Esophagus mucosa (tissue), 1 donor: ENCODE measurements around the gene RTP4. TPM values are rescaled to one million over a fixed set of nuclear protein-coding genes. Genes with fewer than 3 reads are reported as not detected.

Source experiments
- ATAC-seq: fragments of 200-7000 bp; cut with Tn5 transposase; one replicate; pipeline ENCODE4 v1.9.1; 2020
- total RNA-seq: library from RNA; stranded (reverse); gene quantifications from one replicate; pipeline ENCODE4 v1.2.4, GENCODE V29; 2023
- donor health status: DM: yes; HTN: yes; CAD: no.

RTP4 gene, protein sequence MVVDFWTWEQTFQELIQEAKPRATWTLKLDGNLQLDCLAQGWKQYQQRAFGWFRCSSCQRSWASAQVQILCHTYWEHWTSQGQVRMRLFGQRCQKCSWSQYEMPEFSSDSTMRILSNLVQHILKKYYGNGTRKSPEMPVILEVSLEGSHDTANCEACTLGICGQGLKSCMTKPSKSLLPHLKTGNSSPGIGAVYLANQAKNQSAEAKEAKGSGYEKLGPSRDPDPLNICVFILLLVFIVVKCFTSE
- total RNA-seq: 1.8 TPM

DNA sequence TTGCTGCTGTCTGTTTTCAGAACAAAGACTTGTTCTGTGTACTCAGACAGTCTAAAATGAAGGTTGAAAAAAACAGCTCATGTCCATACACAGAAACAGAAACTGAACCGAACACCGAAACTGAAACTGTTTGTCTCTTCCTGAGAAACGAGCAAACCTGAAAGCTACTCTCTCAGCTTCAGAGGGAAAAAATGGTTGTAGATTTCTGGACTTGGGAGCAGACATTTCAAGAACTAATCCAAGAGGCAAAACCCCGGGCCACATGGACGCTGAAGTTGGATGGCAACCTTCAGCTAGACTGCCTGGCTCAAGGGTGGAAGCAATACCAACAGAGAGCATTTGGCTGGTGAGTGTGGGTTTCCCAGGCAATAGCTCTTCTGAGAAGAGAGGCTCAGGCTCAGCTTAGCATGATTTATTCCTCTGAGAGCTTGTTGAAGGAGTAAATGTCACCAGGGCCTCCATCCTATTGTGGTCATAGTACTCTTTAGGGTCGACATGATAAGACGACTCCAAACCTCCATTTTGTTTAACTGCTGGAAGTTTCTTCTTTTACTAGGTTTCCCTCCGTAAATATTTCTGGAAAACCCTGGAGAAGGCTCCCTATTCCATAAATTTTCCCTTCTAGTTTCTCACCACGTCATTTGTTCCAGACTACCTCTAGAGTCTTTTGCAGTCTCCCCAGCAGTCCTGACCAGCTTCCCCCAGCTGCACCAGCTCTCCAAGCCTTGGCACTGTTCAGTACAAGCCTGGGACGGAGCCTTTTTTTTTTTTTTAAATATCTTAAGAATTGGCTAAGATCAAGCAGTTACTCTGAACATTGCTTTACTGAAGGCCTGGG lies at the start of gene RTP4:
Gene RTP4, plus strand, starts transcription at position 135 of the 838 bp plus-strand sequence. Its CDS starts 57 bp downstream, at position 192.
- ATAC-seq: peak; percentile 49

DNA sequence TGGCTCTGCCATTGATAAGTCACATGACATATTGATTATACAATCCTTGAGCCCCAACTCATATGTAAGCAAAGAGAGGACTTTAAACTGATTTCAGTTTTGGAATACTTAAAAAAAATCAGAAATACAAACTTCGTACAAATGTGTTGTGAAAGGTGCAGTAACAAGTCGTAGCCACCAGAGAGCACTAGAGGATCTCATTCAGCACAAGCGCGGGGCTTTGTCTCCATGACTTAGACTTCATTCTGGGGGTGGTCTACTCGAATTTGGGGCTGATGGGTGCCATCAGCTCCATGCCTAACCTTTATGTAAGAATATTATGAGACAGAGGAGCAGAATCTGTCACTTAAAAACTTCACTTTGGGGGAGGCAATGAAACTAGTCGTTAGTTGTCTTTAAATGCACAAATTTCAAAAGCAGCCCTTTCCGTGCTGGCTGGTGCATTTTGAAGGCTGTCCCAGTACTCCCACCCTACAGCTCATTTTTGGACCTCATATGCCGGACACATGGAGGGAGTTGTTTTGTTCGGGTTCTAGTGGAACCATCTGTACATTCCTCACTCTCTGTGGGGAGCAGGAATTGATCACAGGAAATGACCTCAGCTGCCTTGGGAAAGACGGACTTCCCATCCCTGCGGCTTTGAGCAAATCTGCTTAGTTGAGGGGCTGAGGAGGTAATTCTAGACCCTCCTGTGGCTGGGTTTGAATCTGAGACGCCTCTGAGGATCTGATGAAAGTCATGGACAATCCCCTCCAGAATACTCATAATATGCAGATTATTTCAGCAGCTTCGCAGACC lies 49.2 kb upstream of the RTP4 start:
- peak; percentile 55 for ATAC-seq

DNA sequence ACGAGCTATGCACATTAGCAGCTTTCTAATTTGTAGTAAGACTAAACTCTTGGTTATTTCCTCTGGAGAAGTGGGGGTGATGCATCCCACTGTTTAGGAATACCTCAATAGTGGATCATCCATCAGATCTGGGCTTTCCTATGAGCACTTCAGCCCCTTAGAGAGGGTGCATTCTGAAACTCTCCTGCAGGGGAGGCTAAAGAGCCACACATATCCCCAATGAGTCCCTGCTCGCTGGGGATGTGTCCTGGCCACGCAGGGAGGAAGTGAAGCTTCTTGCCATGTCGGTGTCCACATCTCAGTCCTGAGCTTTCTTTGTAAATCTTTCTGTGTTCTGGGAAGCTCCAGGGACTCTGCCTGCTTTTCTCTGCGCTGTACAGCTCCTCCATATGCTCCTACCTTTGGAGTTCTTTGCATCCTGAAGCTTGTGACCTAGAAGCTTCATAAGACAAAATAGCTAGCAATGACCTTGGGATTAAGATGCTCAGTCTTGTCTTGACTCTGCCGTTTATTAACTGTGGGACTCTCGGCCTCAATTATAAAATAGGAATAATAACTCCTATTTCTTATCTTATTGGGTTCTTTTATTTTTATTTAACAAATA lies 48.4 kb upstream of the RTP4 start:
- ATAC-seq: peak; percentile 91

DNA sequence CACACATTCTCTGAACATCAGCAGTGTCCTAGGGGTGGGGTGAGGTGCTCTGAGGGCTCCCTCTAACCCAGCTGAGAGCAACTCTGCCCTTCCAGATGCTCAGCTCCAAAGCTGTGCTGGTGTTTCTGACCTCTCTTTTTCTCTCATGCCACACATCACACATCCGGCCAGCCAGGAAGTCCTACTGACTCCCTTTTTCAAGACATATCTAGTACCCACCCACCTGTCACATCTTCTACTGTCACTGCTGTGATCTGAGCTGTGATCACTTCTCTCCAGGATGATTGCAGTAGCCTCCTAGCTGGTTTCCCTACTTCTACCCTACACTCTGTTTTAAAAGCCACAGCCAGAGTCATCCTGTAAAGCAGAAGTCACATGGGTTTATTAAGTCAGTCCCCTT lies 46.4 kb upstream of the RTP4 start:
- ATAC-seq: no peak

DNA sequence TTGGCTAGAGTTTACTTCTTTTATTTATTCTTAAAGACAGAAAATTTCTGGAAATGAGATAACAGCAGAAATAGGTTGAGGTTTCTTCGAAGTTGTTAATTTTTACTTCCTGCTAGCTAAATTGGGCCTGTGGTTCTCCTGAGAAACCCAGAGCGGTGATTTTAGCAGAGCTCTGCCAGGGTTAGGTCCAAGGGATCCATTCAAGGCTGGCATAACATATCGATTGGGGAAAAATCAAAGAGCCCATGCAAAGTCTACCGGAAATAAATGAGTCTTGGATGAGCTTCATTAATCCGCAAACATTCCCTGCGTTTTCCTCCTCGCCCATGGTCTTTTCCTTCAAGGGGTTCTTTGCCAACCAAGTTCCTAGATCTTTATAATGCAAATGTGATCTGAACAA lies 45.9 kb upstream of the RTP4 start:
- ATAC-seq: no peak

DNA sequence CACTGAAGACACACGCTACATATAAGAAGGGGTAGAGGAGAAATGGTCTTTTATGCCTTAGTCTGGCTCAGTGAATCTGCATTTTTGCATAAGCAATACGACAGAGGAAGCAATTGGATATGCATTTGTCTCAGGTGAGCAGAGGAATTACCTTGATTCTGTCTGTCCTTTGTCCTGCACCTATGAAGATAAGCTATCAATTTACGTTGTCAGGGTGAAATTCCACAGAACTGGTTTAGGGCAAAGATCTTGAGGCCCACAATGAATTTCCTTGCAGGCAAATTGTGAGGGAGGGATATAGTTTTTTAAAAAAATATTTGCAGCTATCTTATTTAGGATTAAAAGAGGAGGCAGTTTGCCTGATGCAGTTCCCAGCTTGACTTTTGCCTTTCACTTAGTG lies 45.1 kb upstream of the RTP4 start:
- ATAC-seq: no peak

DNA sequence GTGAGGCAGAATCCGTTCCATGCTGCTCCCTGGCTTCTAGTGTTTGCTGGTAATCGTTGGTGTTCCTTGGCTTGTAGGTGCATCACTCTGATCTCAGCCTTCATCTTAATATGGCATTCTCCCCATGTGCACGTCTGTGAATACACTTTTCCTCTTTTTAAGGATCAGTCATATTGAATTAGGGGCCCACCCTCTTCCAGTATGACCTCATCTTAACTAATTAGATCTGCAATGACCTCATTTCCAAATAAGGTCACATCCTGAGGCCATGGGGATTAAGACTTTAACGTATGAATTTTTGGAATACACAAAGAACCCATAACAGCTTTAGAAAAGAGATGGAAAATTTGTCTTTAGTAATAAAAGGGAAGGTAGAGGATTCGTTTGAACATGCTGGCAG lies 42.6 kb upstream of the RTP4 start:
- no peak for ATAC-seq

DNA sequence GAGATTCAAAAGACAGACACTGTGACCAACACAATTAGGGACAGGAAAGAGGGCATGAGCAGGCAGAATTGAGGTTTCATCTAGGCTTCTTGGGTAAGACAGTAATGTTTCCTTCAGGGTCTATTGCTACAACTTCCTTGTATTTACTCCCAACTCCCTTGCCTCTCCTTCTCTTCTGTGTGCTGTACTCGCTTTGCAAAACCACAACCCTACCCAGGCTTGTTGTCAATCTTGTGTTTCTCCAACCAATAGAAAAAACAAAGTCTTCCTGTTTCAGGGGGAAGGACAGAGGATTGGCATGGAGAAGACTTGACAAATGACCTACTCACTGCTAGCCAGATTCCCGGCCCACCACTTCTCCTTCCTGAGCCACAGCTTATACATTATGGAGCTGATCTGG lies 40.3 kb upstream of the RTP4 start:
- ATAC-seq: no peak

DNA sequence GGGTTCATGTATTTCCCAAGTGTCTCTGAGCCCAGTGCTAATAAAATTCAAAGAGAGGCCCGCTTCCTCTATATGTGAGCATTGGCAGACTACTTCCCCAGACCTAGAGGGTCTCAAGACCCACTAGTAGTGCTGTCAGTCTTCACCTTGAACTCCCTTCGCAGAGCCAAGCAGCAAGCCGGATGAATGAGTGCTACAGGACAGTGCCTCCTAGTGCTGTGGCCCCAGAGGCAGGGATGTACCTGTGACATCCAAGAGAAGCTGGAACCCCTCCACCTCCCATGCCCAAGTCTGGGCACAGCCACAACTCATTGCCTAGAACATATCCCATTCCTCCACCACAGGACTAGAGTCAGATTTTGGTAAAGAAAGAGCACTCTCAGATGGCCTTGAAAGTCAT lies 39.5 kb upstream of the RTP4 start:
- ATAC-seq: no peak

DNA sequence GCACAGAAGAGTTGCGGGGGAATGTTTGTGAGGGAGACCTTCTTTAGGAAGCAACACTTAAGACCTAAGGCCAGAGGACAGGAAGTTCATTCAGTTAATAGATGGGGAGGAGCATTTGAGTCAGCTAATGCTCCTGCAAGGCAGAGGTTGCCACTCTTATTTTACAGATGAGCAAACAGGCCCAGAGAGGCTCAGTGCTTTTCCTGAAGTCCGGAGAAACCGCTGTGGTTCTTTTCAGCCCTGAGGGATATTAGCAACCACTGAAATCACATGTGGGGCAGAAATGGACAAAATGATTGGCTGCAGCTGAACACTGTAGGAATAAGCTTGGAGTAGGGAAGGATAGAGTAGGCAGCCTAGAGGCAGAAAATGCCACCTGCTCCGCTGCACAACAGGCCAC lies 33.3 kb upstream of the RTP4 start:
- no peak for ATAC-seq

DNA sequence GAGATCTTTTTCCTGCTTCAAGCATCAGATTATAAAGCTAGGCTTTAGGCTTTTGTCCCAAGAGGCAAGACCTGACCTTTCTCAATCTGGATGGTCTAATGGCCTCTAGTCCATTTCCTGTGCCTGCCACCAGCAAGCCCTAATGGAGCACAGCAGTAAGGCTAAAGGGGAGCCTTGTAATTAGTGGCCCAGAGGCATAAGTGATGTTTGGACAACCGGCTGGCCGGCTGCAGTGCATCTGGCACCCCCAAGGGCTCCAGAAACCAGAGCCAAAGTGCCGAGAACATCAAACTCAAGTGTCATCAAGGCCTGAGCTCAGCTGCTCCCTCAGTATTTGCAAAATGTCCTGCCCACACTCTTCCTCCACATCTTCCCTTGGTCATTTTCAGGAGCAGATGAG lies 31.9 kb upstream of the RTP4 start:
- ATAC-seq: no peak

DNA sequence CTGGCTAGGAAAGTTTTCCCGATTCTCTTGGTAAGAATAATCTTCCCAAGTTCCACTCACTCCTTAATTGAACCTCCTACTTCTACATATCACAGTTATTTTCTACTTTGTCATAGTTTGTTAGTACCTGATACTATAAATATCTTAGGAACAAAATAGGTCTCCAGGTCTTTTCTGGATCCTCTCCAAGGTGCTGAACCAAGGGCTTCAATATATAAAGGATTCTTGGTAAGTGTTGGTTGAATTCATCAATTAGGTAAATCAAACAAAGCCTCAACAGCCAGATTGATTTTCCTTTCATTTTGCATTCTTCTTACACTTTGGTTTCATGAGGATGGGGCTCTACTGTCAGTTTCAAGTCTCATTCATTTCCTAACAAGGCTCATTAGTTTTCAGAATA lies 27.6 kb upstream of the RTP4 start:
- no peak for ATAC-seq

DNA sequence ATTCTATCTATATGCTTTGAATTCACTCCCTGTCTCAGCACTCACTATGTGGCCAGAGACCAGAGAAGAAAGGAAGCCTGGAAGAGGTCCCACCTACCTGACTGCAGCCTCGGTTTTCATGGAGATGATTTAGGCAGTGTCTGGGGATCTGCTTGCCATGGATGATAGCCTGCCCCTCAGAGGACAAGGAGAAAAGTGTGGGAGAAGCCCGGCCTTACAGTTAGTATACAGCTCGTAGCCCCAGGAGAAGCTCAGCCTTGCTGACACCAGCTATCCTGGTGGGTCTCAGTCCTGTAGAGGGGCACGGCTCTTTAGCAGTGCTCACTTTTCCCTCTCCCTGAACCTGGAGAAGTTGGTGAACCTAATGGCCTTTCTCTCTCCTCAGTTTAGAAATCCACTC lies 25.9 kb upstream of the RTP4 start:
- ATAC-seq: no peak

DNA sequence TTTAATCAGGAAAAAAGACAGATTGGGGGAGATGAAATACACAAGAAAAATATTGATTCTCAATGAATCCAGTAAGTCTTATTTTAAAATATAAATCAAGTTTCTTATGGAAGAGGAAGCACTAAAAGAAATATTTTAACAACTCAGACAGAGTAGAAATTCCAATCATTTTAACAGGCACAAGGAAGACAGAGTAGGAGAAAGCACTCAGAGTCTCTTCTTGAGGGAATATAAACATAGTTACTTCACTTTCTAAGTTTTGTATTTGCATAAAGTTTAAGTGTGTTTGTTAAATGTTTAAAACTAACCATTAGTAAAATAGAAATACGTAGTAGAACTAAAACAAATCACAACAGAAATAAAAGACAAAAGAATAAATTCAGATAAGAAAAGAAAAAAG lies 24.5 kb upstream of the RTP4 start:
- ATAC-seq: no peak

DNA sequence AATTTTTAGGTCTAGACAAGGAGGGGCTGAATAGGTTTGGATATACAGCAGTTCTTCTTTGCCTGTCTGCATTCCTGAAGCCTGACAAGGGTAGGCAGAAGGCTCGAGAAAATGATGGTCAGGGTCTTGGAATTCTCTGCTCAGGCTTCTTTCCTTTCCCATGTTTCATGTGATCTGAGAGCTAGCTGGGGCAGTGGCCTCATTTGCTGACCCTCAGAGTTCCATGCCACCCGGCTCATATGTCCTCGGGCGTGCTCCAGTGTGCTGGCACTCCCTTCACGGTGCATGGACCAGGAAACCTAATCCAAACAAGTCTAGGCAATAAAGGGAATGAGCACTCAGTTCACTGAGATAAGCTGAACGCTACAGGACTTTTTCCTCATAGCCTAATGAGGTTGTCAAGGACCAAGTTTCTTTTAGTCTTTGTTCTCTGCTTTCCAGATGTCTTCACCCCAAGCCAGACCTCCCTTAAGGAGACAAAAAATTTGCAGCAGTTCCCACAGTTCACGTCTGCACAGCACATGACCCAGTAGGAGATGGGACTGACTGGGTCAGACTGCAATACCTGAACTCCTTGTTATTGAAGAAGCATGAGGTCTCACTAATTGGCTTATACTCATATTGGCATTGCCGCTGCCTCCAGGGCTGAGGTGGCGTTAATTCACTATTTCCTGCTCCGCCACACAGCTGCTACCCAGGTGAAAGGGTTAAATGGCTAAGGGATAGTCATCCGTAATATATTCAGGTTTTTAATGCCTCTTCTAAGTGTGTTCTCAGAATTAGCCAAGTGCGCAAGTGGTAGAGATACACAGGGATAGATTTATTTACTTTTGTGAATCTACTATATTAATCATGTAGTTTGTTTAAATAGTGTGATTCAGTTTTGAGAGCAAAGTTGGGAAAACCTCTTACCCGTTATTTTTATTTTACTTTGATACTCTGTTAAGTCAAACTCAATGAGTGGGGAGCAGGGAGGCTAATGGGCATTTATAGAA lies 15.3 kb upstream of the RTP4 start:
- ATAC-seq: peak; percentile 52

DNA sequence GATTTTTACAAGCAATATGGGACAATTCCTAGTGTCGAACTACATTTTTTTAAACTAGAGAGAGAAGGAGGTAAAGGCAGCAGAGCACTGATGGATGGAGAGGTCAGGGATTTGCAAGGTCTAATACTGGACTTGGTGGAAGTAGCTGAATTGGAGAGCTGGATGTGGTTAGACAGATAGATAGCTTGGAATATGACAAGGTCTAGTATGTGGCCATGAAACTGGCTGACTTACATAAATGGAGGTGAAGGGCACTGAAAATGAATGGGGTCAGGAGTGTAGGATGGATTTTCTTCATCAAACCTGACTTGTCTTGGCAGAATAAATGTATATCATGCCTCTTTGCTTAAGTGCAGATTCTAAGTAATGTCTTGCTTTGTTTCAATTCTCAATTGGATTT lies 10.1 kb upstream of the RTP4 start:
- ATAC-seq: no peak

DNA sequence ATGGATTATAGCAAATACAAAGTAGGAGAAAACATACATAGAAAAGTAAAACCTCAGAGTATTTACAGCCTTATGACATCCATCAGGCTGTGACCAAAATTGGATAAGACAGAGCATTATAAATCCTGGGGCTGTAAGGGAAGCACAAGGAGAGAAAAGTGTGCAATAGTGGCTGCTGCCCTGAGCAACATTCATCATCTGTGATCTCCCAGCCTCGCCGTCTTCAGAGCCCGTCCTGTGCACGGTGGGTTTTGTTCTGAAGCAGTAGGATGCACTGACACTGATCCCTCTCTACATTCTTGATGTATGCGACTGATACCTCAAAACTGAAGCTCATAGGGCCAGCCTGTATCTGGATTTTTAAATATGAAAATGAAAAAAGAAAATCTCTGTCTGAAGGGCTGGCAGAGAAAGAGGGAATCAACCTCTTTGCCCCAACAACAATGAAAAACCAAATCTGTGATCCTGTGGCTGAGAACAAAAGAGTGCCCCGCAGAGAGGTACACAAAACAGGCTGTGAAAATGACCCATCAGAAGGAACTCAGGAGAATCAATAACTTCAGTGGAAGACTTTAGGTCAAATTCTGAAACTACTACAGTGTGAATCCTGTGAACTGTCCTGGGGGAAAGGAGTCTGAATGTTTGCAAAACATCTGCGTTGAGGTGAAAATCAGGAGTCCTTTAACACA lies 8.2 kb upstream of the RTP4 start:
- no peak for ATAC-seq

DNA sequence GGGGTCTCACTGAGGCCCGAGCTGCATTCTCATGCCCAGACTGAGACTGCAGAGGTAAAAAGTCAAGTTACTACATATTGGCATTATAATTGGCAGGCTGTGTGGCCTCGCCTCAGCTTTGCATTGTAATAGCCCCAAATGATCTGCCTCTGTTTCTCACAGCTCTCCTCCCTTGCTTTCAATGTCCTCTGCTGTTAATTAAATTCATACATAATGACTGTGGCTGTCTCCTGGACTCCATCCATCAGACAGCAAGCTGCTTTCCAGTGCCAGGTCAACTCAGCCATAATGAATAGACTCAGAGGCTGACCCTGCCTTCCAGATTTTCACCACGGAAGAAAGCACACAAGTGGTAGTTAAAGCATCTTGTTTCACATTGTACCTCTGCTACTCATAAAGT lies 7.6 kb upstream of the RTP4 start:
- ATAC-seq: no peak

DNA sequence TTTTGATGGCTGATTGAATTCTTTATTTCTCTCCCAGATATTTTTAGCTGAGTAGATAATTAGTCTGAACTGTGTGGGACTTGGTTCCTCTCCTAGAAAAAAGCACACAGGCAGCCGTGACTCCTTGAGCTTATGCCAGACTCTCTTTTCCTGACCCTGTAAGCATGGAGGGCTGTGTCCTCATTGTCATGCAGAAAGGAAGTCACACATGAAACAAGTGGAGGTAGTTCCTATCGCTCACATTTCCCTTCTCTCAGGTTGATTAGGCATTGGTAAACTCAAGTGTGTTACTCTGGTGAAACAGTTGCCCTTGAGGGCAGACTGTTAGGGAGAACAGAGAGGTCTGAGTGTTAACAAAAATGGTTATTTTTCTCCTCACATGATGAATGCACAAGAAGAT lies 6.3 kb upstream of the RTP4 start:
- ATAC-seq: no peak

DNA sequence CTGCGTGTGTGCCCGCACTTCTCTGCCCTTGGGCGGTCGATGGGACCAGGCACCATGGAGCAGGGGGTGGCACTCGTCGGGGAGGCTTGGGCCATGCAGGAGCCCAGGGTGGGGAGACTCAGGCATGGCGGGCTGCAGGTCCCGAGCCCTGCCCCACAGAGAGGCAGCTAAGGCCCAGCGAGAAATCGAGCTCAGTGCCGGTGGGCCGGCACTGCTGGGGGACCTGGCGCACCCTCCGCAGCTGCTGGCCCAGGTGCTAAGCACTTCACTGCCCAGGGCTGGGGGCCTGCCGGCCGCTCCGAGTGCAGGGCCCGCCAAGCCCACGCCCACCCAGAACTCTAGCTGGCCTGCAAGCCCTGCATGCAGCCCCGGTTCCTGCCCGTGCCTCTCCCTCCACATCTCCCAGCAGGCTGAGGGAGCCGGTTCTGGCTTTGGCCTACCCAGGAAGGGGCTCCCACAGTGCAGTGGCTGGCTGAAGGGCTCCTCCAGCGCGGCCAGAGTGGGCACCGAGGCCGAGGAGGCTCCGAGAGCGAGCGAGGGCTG lies 553 bp upstream of the RTP4 start:
- ATAC-seq: no peak

DNA sequence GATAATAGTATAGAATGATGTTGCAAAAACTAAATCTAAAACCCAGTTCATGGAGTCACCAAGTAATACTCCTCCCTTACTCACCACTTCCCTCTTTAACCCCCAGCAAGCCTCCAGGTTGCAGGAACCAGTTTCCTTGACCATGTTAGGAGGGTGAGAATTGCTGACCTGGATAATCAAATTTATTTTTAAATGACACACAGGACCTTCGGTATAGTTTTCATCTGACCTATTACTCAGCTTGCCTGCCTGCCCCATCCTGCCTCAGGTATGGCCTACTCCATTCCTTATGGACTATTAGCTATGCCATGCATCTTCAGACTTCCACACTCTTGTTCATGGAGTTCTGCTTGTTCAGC lies 883 bp downstream of the RTP4 start:
- ATAC-seq: peak; percentile 72
